Measurements from ENCODE around the gene PDIA5. TPM values are rescaled to one million over a fixed set of nuclear protein-coding genes. Genes with fewer than 3 reads are reported as not detected.

The PDIA5 gene
- total RNA-seq, 3 donors from 2014 or later = 21.5 to 49.1 (median 22.0) TPM

- H3K4me3 ChIP-seq = no peak overlapping the region
- DNase-seq (peak in 1 of 3 donors; percentile 33), ATAC-seq (peak; percentile 37)
- TF ChIP-seq, protein P1, sequence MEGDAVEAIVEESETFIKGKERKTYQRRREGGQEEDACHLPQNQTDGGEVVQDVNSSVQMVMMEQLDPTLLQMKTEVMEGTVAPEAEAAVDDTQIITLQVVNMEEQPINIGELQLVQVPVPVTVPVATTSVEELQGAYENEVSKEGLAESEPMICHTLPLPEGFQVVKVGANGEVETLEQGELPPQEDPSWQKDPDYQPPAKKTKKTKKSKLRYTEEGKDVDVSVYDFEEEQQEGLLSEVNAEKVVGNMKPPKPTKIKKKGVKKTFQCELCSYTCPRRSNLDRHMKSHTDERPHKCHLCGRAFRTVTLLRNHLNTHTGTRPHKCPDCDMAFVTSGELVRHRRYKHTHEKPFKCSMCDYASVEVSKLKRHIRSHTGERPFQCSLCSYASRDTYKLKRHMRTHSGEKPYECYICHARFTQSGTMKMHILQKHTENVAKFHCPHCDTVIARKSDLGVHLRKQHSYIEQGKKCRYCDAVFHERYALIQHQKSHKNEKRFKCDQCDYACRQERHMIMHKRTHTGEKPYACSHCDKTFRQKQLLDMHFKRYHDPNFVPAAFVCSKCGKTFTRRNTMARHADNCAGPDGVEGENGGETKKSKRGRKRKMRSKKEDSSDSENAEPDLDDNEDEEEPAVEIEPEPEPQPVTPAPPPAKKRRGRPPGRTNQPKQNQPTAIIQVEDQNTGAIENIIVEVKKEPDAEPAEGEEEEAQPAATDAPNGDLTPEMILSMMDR (IDR thresholded peaks at IDR 0.05) = no peak
- H3K9me3 ChIP-seq = no peaks in the 10 kb centered on the region
- intact Hi-C loops (cut with DNase I, micrococcal nuclease) = no loop called here
- H3K4me1 ChIP-seq (ENCODE audit: low read depth) = no peaks in the 10 kb centered on the region
- no peaks in the 10 kb centered on the region for H3K36me3 ChIP-seq (ENCODE audit: low read depth)
Measured at GRCh38 chr3:123053107-123053506, 13.7 kb upstream of the PDIA5 start.

DNA sequence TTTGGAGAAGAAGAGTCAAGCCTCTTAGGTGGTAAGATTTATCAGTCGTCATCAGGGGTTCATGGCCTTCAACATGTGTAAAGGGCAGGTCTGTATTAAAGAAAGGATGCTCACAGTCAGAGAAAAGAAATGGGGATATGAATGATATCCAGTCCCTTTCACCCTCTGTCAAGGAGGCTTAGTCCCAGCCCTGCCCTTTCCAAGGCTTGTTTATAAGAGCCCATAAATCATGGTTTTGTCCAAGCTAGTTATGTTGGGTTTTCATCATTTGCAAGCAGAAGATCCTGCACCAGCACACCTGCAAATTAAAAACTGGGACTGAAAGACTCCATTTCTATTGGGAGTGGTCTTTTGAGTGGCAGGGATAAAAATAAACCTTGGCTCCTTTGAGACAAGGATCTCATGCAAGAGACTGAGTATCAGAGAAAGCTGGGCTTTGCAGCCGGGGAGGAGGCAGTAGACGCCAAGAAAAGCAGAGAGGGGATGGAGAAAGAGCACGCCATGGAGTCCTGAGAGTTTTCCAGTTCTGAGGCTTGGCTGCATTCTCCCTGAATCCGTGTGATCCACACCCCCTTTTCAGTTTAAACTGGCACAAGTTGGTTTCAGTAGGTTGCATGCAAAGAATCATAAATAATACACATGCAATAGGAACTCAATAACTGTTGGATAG is 12.6 kb upstream of the PDIA5 start:
- no peak for ATAC-seq
- Histone ChIP-seq H3K4me3 (no peak overlapping the region), H3K9me3 (no peaks in the 10 kb centered on the region), H3K36me3 (ENCODE audit: low read depth) (no peaks in the 10 kb centered on the region), H3K4me1 (ENCODE audit: low read depth) (no peaks in the 10 kb centered on the region)
- DNase-seq = no peak
- intact Hi-C loops (cut with DNase I, micrococcal nuclease) = no loop called here
- TF ChIP-seq, protein P1 (IDR thresholded peaks at IDR 0.05) = no peak

GRCh38 chr3:123054931-123055330 is 11.9 kb upstream of the PDIA5 start:
- H3K4me3 ChIP-seq = no peak overlapping the region
- H3K9me3 ChIP-seq = no peaks in the 10 kb centered on the region
- DNase-seq = no peak
- intact Hi-C loops (cut with DNase I, micrococcal nuclease) = no loop called here
- ATAC-seq = no peak
- H3K4me1 ChIP-seq (ENCODE audit: low read depth) = no peaks in the 10 kb centered on the region
- H3K36me3 ChIP-seq (ENCODE audit: low read depth) = no peaks in the 10 kb centered on the region
- TF ChIP-seq, protein P1 (IDR thresholded peaks at IDR 0.05) = no peak

GRCh38 chr3:123055352-123055751 is 11.5 kb upstream of the PDIA5 start:
- DNase-seq (no peak), ATAC-seq (no peak)
- no peaks in the 10 kb centered on the region for H3K9me3 ChIP-seq
- TF ChIP-seq, protein P1 (IDR thresholded peaks at IDR 0.05) = no peak
- intact Hi-C loops (cut with DNase I, micrococcal nuclease) = no loop called here
- H3K4me3 ChIP-seq = no peak overlapping the region
- H3K36me3 ChIP-seq (ENCODE audit: low read depth) = no peaks in the 10 kb centered on the region
- no peaks in the 10 kb centered on the region for H3K4me1 ChIP-seq (ENCODE audit: low read depth)

DNA sequence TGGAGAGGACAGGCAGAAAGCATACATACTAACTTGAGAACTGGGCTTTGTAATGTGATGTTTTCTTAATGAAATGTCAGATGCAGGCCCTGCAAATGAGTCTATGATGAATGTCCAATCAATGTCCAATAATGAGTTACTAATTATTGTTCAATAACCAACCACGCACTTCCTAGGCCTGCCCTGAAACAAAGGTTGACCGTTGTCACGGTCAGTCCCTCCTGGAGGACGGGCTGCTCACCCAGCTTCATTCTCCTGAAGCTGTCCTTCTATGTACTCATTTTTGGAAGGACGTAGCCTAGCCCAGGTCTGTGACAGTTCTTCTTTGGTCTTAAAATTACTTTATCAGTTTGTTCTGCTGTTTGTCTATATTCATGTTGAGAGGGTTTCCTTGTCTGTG is 8.3 kb upstream of the PDIA5 start:
- no peaks in the 10 kb centered on the region for H3K36me3 ChIP-seq (ENCODE audit: low read depth)
- no peaks in the 10 kb centered on the region for H3K4me1 ChIP-seq (ENCODE audit: low read depth)
- H3K9me3 ChIP-seq = no peaks in the 10 kb centered on the region
- TF ChIP-seq, protein P1 (IDR thresholded peaks at IDR 0.05) = no peak
- DNase-seq (no peak), ATAC-seq (no peak)
- intact Hi-C loops (cut with DNase I, micrococcal nuclease) = no loop called here
- H3K4me3 ChIP-seq = no peak overlapping the region

- DNase-seq (no peak), ATAC-seq (no peak)
- Histone ChIP-seq H3K4me1 (ENCODE audit: low read depth) (no peaks in the 10 kb centered on the region), H3K36me3 (ENCODE audit: low read depth) (no peaks in the 10 kb centered on the region), H3K4me3 (no peak overlapping the region), H3K9me3 (no peaks in the 10 kb centered on the region)
- TF ChIP-seq, protein P1 (IDR thresholded peaks at IDR 0.05) = no peak
- intact Hi-C loops (cut with DNase I, micrococcal nuclease) = no loop called here
Measured at GRCh38 chr3:123060054-123060453, 6.8 kb upstream of the PDIA5 start.

Data from mucosa of descending colon (tissue), 3 donors.